Panc1 (cell line): ENCODE results near the gene GRID2. TPM values are rescaled to one million over a fixed set of nuclear protein-coding genes. Genes with fewer than 3 reads are reported as not detected.

ENCODE experiments used
- ATAC-seq: fragments of 200-7000 bp; cut with Tn5 transposase; 2 replicates; pipeline ENCODE4 v1.9.1; 2020; ENCODE audit warnings: mild to moderate bottlenecking, moderate library complexity
- BruUV-seq: library from RNA; stranded (reverse); fragments of 400-500 nt; replicated peaks from 2 replicates; lab custom pipeline; 2021; lab: Mats Ljungman, UMichigan
- CTCF ChIA-PET: fragments of 300-600 bp; sonication (Branson Sonifier 250); formaldehyde crosslinking; loops from one replicate; lab custom pipeline; 2022; ENCODE audit warnings: antibody characterized with exemption; lab: Charles Lee
- POLR2A ChIA-PET: fragments of 300-600 bp; sonication (Branson Sonifier 250); formaldehyde crosslinking; loops from one replicate; lab custom pipeline; 2022; ENCODE audit warnings: antibody characterized with exemption; lab: Charles Lee
- DNase-seq: peaks from one replicate; pipeline ENCODE4 v3.0.0-alpha.2; 2010; ENCODE audit warnings: low read depth, low spot score
- H3K27ac ChIP-seq: 2 replicates; pipeline ENCODE4 v1.5.1; 2011; ENCODE audit warnings: mild to moderate bottlenecking, low read length, inconsistent platforms
- H3K27me3 ChIP-seq: fragments of 200-500 bp; sonication (Bioruptor generic); 2 replicates; pipeline ENCODE4 v1.6.0; 2014; ENCODE audit warnings: low read length, inconsistent platforms; ENCODE audit not compliant: control insufficient read depth, insufficient read depth
- H3K36me3 ChIP-seq: fragments of 200-500 bp; sonication (Bioruptor generic); 2 replicates; pipeline ENCODE4 v1.5.1; 2014; ENCODE audit warnings: inconsistent platforms, mild to moderate bottlenecking, low read length, moderate library complexity; ENCODE audit not compliant: control insufficient read depth, insufficient read depth
- H3K4me1 ChIP-seq: 2 replicates; pipeline ENCODE4 v1.5.1; 2011; ENCODE audit warnings: inconsistent platforms, mild to moderate bottlenecking, low read length, moderate library complexity; ENCODE audit not compliant: control insufficient read depth, insufficient read depth
- H3K4me3 ChIP-seq, 2 experiments: 2 replicates each; pipeline ENCODE4 v1.5.1; 2011 to 2012; ENCODE audit warnings: low read depth in 2 of 2, low read length in 2 of 2, mild to moderate bottlenecking in 2 of 2, inconsistent platforms in 1 of 2, moderate library complexity in 1 of 2
- H3K9me3 ChIP-seq: fragments of 200-500 bp; sonication (Bioruptor generic); 2 replicates; pipeline ENCODE4 v1.5.1; 2014; ENCODE audit warnings: low read depth, mild to moderate bottlenecking, inconsistent platforms, low read length, moderate library complexity; ENCODE audit not compliant: control insufficient read depth, insufficient read depth
- POLR2AphosphoS5 ChIP-seq: IDR thresholded peaks from 2 replicates; pipeline ENCODE4 v1.6.1; 2012; ENCODE audit warnings: mild to moderate bottlenecking, low read depth, low read length, moderate library complexity
- SIN3A ChIP-seq: IDR thresholded peaks from 2 replicates; pipeline ENCODE4 v1.6.1; 2012; ENCODE audit warnings: low read depth, mild to moderate bottlenecking, low read length, moderate library complexity, borderline replicate concordance; ENCODE audit not compliant: insufficient read depth
- TCF7L2 ChIP-seq: IDR thresholded peaks from 2 replicates; pipeline ENCODE4 v1.6.1; 2011; ENCODE audit warnings: mild to moderate bottlenecking, low read depth, low read length, inconsistent platforms
- in situ Hi-C: cut with HindIII; loops from 2 replicates; pipeline ENCODE4 v1.10.0; 2016; ENCODE audit warnings: low sequenced_read_pairs, low pct_unique_long_range_greater_than_20kb
- intact Hi-C: fragments of 100-400 bp; cut with micrococcal nuclease; formaldehyde crosslinking; loops from one replicate; pipeline ENCODE4 v1.10.0; 2022; ENCODE audit not compliant: unreplicated experiment
- total RNA-seq: library from RNA; stranded (reverse); gene quantifications from one replicate; pipeline ENCODE4 v1.2.1, GENCODE V29; 2021; ENCODE audit not compliant: unreplicated experiment
- TF ChIP-seq, protein P1 (sequence below): fragments of 450-650 bp; IDR thresholded peaks from 2 replicates; pipeline ENCODE4 v1.5.1; 2017; ENCODE audit warnings: mild to moderate bottlenecking
- TF ChIP-seq, protein P2 (sequence below), 2 experiments: IDR thresholded peaks; 2 replicates each; pipeline ENCODE4 v1.6.1; 2011 to 2012; ENCODE audit warnings: low read depth in 2 of 2, control low read depth in 1 of 2, low read length in 1 of 2, mild to moderate bottlenecking in 1 of 2, moderate library complexity in 1 of 2; ENCODE audit not compliant: insufficient read depth in 1 of 2

GRID2 gene
- total RNA-seq, 1 experiment from 2014 or later: 0.08 TPM

DNA sequence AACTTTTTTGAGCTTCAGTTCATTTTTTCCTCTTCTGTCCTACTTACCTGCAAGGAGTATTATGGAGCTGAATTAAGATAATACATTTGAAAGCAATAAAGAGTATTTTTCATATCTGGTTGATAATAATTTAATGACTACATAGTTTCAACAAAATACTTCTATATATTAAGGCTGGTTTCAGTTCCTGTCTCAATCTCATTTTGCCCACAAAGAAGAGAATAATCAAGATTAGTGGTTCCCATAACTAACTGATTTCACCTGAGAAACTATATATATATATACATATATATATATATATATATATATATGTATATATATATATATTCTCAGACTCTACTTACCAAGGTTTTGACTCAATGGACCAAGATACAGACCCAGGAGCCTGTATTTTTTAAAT is 1437.1 kb downstream of the GRID2 start:
- H3K4me1 ChIP-seq: no peaks in the 10 kb centered on the region
- BruUV-seq: no TSS peak
- CTCF ChIA-PET: no interaction called here

DNA sequence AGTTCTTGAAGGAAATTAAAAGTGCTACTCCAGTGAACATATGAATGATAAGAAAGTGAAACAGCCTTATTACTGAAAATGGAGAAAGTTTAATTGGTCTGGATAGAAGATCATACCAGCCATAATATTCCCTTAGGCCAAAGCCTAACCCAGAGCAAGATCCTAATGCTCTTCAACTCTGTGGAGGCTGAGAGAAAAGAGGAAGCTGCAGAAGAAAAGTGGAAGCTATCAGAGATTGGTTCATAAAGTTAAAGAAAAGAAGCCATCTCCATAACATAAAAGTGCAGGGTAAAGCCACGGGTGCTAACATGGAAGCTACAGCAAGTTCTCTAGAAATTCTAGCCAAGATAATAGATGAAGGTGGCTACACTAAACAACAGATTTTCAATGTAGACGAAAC is 1439.3 kb downstream of the GRID2 start:
- Histone ChIP-seq H3K36me3 (no peaks in the 10 kb centered on the region), H3K9me3 (no peaks in the 10 kb centered on the region), H3K4me3 (no peak overlapping the region), H3K27ac (no peak overlapping the region), H3K27me3 (no peaks in the 10 kb centered on the region), H3K4me1 (no peaks in the 10 kb centered on the region)
- DNase-seq (no peak), ATAC-seq (no peak)
- BruUV-seq: no TSS peak
- intact Hi-C loops: no loop called here
- ChIA-PET POLR2A (no interaction called here), CTCF (no interaction called here)
- in situ Hi-C loops: no loop called here
- TF ChIP-seq TCF7L2 (no peak), POLR2AphosphoS5 (no peak), SIN3A (no peak)
- TF ChIP-seq, protein P1, sequence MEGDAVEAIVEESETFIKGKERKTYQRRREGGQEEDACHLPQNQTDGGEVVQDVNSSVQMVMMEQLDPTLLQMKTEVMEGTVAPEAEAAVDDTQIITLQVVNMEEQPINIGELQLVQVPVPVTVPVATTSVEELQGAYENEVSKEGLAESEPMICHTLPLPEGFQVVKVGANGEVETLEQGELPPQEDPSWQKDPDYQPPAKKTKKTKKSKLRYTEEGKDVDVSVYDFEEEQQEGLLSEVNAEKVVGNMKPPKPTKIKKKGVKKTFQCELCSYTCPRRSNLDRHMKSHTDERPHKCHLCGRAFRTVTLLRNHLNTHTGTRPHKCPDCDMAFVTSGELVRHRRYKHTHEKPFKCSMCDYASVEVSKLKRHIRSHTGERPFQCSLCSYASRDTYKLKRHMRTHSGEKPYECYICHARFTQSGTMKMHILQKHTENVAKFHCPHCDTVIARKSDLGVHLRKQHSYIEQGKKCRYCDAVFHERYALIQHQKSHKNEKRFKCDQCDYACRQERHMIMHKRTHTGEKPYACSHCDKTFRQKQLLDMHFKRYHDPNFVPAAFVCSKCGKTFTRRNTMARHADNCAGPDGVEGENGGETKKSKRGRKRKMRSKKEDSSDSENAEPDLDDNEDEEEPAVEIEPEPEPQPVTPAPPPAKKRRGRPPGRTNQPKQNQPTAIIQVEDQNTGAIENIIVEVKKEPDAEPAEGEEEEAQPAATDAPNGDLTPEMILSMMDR: no peak
- TF ChIP-seq, protein P2, sequence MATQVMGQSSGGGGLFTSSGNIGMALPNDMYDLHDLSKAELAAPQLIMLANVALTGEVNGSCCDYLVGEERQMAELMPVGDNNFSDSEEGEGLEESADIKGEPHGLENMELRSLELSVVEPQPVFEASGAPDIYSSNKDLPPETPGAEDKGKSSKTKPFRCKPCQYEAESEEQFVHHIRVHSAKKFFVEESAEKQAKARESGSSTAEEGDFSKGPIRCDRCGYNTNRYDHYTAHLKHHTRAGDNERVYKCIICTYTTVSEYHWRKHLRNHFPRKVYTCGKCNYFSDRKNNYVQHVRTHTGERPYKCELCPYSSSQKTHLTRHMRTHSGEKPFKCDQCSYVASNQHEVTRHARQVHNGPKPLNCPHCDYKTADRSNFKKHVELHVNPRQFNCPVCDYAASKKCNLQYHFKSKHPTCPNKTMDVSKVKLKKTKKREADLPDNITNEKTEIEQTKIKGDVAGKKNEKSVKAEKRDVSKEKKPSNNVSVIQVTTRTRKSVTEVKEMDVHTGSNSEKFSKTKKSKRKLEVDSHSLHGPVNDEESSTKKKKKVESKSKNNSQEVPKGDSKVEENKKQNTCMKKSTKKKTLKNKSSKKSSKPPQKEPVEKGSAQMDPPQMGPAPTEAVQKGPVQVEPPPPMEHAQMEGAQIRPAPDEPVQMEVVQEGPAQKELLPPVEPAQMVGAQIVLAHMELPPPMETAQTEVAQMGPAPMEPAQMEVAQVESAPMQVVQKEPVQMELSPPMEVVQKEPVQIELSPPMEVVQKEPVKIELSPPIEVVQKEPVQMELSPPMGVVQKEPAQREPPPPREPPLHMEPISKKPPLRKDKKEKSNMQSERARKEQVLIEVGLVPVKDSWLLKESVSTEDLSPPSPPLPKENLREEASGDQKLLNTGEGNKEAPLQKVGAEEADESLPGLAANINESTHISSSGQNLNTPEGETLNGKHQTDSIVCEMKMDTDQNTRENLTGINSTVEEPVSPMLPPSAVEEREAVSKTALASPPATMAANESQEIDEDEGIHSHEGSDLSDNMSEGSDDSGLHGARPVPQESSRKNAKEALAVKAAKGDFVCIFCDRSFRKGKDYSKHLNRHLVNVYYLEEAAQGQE (IDR thresholded peaks at IDR 0.05; ENCODE audit: insufficient read depth in 1 of 2, low read depth in 2 of 2, low read length in 1 of 2): no peak

More for the DNA sequence above, 1437.1 kb downstream of the GRID2 start:
- no peak for DNase-seq
- Histone ChIP-seq H3K9me3 (no peaks in the 10 kb centered on the region), H3K27ac (no peak overlapping the region), H3K36me3 (no peaks in the 10 kb centered on the region), H3K4me3 (no peak overlapping the region), H3K27me3 (no peaks in the 10 kb centered on the region)
- ATAC-seq: no peak
- in situ Hi-C loops: no loop called here
- TF ChIP-seq, protein P2 (IDR thresholded peaks at IDR 0.05; ENCODE audit: insufficient read depth in 1 of 2, low read depth in 2 of 2, low read length in 1 of 2): no peak
- TF ChIP-seq TCF7L2 (no peak), SIN3A (no peak), POLR2AphosphoS5 (no peak)
- TF ChIP-seq, protein P1: no peak
- intact Hi-C loops: no loop called here
- POLR2A ChIA-PET: no interaction called here
